Esophagus muscularis mucosa (tissue), 4 donors: ENCODE measurements around the gene GTF2A2.
"Not testable (repeated sequence)": the region's sequence is repeated elsewhere in the genome, so short reads cannot be mapped to it uniquely, and the experiment has no call there.

Experiments used
- EP300 ChIP-seq: sonication (generic); formaldehyde crosslinking; IDR thresholded peaks from one replicate; pipeline ENCODE4 v1.6.1; 2017; ENCODE audit warnings: antibody characterized with exemption
- POLR2A ChIP-seq: fragments of 450-650 bp; IDR thresholded peaks from one replicate; pipeline ENCODE4 v1.6.1; 2017; ENCODE audit warnings: antibody characterized with exemption, moderate library complexity, mild to moderate bottlenecking, low read depth
- POLR2AphosphoS5 ChIP-seq, 2 donors: sonication (generic); formaldehyde crosslinking; IDR thresholded peaks; one replicate each; pipeline ENCODE4 v1.6.1; 2017; ENCODE audit warnings: antibody characterized with exemption in 2 of 2
- TF ChIP-seq, protein P1 (sequence below), 3 experiments: fragments of 200-600 bp in 2 of 3; fragments of 450-650 bp in 1 of 3; sonication (generic) in 2 of 3; IDR thresholded peaks; one replicate each; pipeline ENCODE4 v1.5.1; 2017 to 2019; ENCODE audit warnings: antibody characterized with exemption in 3 of 3, mild to moderate bottlenecking in 2 of 3, moderate library complexity in 1 of 3

DNA sequence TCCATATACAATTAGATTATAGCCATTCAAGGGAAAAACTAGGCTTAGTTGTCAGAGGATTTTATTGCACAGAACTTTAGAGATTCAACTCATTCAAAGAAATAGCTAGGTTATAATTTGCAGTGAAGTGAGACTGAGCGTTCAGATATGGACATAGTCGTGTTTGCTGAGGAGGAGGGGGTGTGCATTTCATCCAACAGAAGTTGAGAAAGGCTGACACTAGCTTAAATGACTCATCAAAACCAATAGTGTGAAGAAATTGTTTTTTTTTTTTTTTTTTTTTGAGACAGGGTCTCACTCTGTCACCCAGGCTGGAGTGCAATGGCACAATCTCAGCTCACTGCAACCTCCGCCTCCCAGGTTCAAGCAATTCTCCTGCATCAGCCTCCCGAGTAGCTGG is 40.8 kb upstream of the GTF2A2 start:
- not testable (repeated sequence) for TF ChIP-seq POLR2A; POLR2AphosphoS5 (IDR thresholded peaks at IDR 0.05); EP300
- TF ChIP-seq, protein P1, sequence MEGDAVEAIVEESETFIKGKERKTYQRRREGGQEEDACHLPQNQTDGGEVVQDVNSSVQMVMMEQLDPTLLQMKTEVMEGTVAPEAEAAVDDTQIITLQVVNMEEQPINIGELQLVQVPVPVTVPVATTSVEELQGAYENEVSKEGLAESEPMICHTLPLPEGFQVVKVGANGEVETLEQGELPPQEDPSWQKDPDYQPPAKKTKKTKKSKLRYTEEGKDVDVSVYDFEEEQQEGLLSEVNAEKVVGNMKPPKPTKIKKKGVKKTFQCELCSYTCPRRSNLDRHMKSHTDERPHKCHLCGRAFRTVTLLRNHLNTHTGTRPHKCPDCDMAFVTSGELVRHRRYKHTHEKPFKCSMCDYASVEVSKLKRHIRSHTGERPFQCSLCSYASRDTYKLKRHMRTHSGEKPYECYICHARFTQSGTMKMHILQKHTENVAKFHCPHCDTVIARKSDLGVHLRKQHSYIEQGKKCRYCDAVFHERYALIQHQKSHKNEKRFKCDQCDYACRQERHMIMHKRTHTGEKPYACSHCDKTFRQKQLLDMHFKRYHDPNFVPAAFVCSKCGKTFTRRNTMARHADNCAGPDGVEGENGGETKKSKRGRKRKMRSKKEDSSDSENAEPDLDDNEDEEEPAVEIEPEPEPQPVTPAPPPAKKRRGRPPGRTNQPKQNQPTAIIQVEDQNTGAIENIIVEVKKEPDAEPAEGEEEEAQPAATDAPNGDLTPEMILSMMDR (IDR thresholded peaks at IDR 0.05): not testable (repeated sequence)
